WTC11 (cell line): Measurements from ENCODE around the gene ROBO1. TPM values are rescaled to one million over a fixed set of nuclear protein-coding genes. Genes with fewer than 3 reads are reported as not detected.

ENCODE experiments used
- ATAC-seq: fragments of 200-7000 bp; cut with Tn5 transposase; 2 replicates; pipeline ENCODE4 v1.10.0; 2021; ENCODE audit warnings: mild to moderate bottlenecking, moderate library complexity
- CTCF ChIA-PET: fragments of 300-600 bp; sonication (Branson Sonifier 250); formaldehyde crosslinking; loops from one replicate; lab custom pipeline; 2021; ENCODE audit warnings: antibody characterized with exemption; lab: Charles Lee
- POLR2A ChIA-PET: fragments of 350-600 bp; sonication (Branson Sonifier 250); formaldehyde crosslinking; loops from one replicate; lab custom pipeline; 2021; ENCODE audit warnings: antibody characterized with exemption; lab: Charles Lee
- DNase-seq: peaks from one replicate; pipeline ENCODE4 v3.0.0; 2021; ENCODE audit warnings: low spot score
- H3K27ac Mint-ChIP-seq: 2 replicates; pipeline ENCODE4 v1.8.0; 2021; ENCODE audit warnings: mixed read lengths
- H3K27me3 Mint-ChIP-seq: 2 replicates; pipeline ENCODE4 v1.8.0; 2021; ENCODE audit warnings: low read depth, mild to moderate bottlenecking, moderate library complexity, mixed read lengths
- H3K36me3 Mint-ChIP-seq: 2 replicates; pipeline ENCODE4 v1.8.0; 2021; ENCODE audit warnings: mixed read lengths
- H3K4me1 Mint-ChIP-seq: 2 replicates; pipeline ENCODE4 v1.8.0; 2022; ENCODE audit warnings: mixed read lengths
- H3K4me3 Mint-ChIP-seq: 2 replicates; pipeline ENCODE4 v1.8.0; 2021; ENCODE audit warnings: mild to moderate bottlenecking, moderate library complexity, mixed read lengths
- H3K9me3 Mint-ChIP-seq: 2 replicates; pipeline ENCODE4 v1.8.0; 2021; ENCODE audit warnings: mixed read lengths
- E2F1 ChIP-seq: sonication (generic); formaldehyde crosslinking; IDR thresholded peaks from 2 replicates; pipeline ENCODE4 v1.8.0; 2022; ENCODE audit warnings: mild to moderate bottlenecking, missing genetic modification reagents
- E2F4 ChIP-seq: sonication (generic); formaldehyde crosslinking; IDR thresholded peaks from 2 replicates; pipeline ENCODE4 v1.8.1; 2022; ENCODE audit warnings: low read depth, mild to moderate bottlenecking, moderate library complexity, missing genetic modification reagents, borderline replicate concordance
- ETV6 ChIP-seq: sonication (generic); formaldehyde crosslinking; IDR thresholded peaks from 2 replicates; pipeline ENCODE4 v1.8.1; 2022; ENCODE audit warnings: mild to moderate bottlenecking, missing genetic modification reagents
- FOXK1 ChIP-seq: sonication (generic); formaldehyde crosslinking; IDR thresholded peaks from 2 replicates; pipeline ENCODE4 v1.8.0; 2022; ENCODE audit warnings: mild to moderate bottlenecking, moderate library complexity, missing genetic modification reagents
- FOXP4 ChIP-seq: sonication (generic); formaldehyde crosslinking; IDR thresholded peaks from 2 replicates; pipeline ENCODE4 v1.8.0; 2022; ENCODE audit warnings: mild to moderate bottlenecking, missing genetic modification reagents
- GRHL2 ChIP-seq: fragments of 250-450 bp; sonication (Bioruptor Pico); IDR thresholded peaks from 2 replicates; pipeline ENCODE4 v1.8.0; 2022; ENCODE audit warnings: mild to moderate bottlenecking, moderate library complexity; ENCODE audit not compliant: insufficient replicate concordance, severe bottlenecking
- GTF2I ChIP-seq: fragments of 250-450 bp; sonication (Bioruptor Pico); conservative IDR thresholded peaks from 2 replicates; pipeline ENCODE4 v1.4.0; 2021; ENCODE audit warnings: mild to moderate bottlenecking
- MYBL2 ChIP-seq: sonication (generic); formaldehyde crosslinking; IDR thresholded peaks from 2 replicates; pipeline ENCODE4 v1.8.1; 2023; ENCODE audit warnings: mild to moderate bottlenecking, moderate library complexity, missing genetic modification reagents
- NR3C1 ChIP-seq: sonication (generic); formaldehyde crosslinking; conservative IDR thresholded peaks from 2 replicates; pipeline ENCODE4 v1.8.1; 2023; ENCODE audit warnings: low read depth, mild to moderate bottlenecking, missing genetic modification reagents
- SP1 ChIP-seq: sonication (generic); formaldehyde crosslinking; conservative IDR thresholded peaks from 2 replicates; pipeline ENCODE4 v1.8.1; 2022; ENCODE audit warnings: missing genetic modification reagents
- STAT6 ChIP-seq: sonication (generic); formaldehyde crosslinking; conservative IDR thresholded peaks from 2 replicates; pipeline ENCODE4 v1.8.1; 2023; ENCODE audit warnings: mild to moderate bottlenecking, low read depth, missing genetic modification reagents, moderate library complexity
- TCF7 ChIP-seq: sonication (generic); formaldehyde crosslinking; IDR thresholded peaks from 2 replicates; pipeline ENCODE4 v1.8.0; 2022; ENCODE audit warnings: mild to moderate bottlenecking, low read depth, missing genetic modification reagents, moderate library complexity
- TEAD4 ChIP-seq: sonication (generic); formaldehyde crosslinking; IDR thresholded peaks from 2 replicates; pipeline ENCODE4 v1.8.0; 2022; ENCODE audit warnings: mild to moderate bottlenecking, missing genetic modification reagents
- ZMAT4 ChIP-seq: fragments of 250-450 bp; sonication (Bioruptor Pico); IDR thresholded peaks from 2 replicates; pipeline ENCODE4 v1.9.0; 2021; ENCODE audit warnings: mild to moderate bottlenecking
- ZNF232 ChIP-seq: sonication (generic); formaldehyde crosslinking; IDR thresholded peaks from 2 replicates; pipeline ENCODE4 v1.8.0; 2022; ENCODE audit warnings: mild to moderate bottlenecking, missing genetic modification reagents
- ZNF416 ChIP-seq: fragments of 250-450 bp; sonication (Bioruptor Pico); IDR thresholded peaks from 2 replicates; pipeline ENCODE4 v1.9.0; 2021; ENCODE audit warnings: mild to moderate bottlenecking, inconsistent platforms
- ZNF423 ChIP-seq: fragments of 250-450 bp; sonication (Bioruptor Pico); IDR thresholded peaks from 2 replicates; pipeline ENCODE4 v2.1.2; 2022; ENCODE audit warnings: mild to moderate bottlenecking, moderate library complexity
- ZNF532 ChIP-seq: fragments of 250-450 bp; sonication (Bioruptor Pico); IDR thresholded peaks from 2 replicates; pipeline ENCODE4 v1.9.0; 2021; ENCODE audit warnings: mild to moderate bottlenecking, borderline replicate concordance
- total RNA-seq: library from RNA; stranded (reverse); gene quantifications from 3 replicates; pipeline ENCODE4 v1.2.3, GENCODE V29; 2021

ROBO1 gene
- total RNA-seq, 1 experiment from 2014 or later = 90.9 TPM

GRCh38 chr3:79015854-79016253, 751.9 kb downstream of the ROBO1 start:
- TF ChIP-seq E2F1 (CRISPR knock-in tag) (no peak), GTF2I (CRISPR knock-in tag) (no peak), E2F4 (CRISPR knock-in tag) (no peak), SP1 (CRISPR knock-in tag) (no peak), ZNF423 (CRISPR knock-in tag) (no peak), NR3C1 (CRISPR knock-in tag) (no peak), GRHL2 (CRISPR knock-in tag) (no peak), MYBL2 (CRISPR knock-in tag) (no peak), ZNF532 (CRISPR knock-in tag) (no peak), FOXP4 (CRISPR knock-in tag) (no peak), TCF7 (no peak), STAT6 (CRISPR knock-in tag) (no peak), ZMAT4 (no peak), ZNF232 (CRISPR knock-in tag) (no peak), ETV6 (CRISPR knock-in tag) (no peak), TEAD4 (no peak), FOXK1 (CRISPR knock-in tag) (no peak), ZNF416 (CRISPR knock-in tag) (no peak)
- ChIA-PET CTCF (interaction anchor here (1.5 kb wide), 1 partner anchor 16 kb away, joined by 3 read pairs; no protein-coding TSS in a partner anchor), POLR2A (no interaction called here)
- ATAC-seq = no peak
- no peaks in the 10 kb centered on the region for H3K36me3 Mint-ChIP-seq
- H3K27me3 Mint-ChIP-seq = no peaks in the 10 kb centered on the region
- DNase-seq = no peak
- peaks cover 53% of the 10 kb centered on the region for H3K4me1 Mint-ChIP-seq
- no peaks in the 10 kb centered on the region for H3K9me3 Mint-ChIP-seq
- H3K27ac Mint-ChIP-seq = no peak overlapping the region
- H3K4me3 Mint-ChIP-seq = no peak overlapping the region
